ENCODE measurements around the gene STMND1. TPM values are rescaled to one million over a fixed set of nuclear protein-coding genes. Genes with fewer than 3 reads are reported as not detected.

Gene STMND1
- total RNA-seq, 4 donors from 2014 or later, result 1.2 TPM; not detected in 3

- intact Hi-C loops (cut with DNase I; ENCODE audit: low total_unique reads), result no loop called here
- WGBS, 2 donors, result 55 to 71% methylated on average over 2 of the region's 2 CpGs
- TF ChIP-seq, protein P1, sequence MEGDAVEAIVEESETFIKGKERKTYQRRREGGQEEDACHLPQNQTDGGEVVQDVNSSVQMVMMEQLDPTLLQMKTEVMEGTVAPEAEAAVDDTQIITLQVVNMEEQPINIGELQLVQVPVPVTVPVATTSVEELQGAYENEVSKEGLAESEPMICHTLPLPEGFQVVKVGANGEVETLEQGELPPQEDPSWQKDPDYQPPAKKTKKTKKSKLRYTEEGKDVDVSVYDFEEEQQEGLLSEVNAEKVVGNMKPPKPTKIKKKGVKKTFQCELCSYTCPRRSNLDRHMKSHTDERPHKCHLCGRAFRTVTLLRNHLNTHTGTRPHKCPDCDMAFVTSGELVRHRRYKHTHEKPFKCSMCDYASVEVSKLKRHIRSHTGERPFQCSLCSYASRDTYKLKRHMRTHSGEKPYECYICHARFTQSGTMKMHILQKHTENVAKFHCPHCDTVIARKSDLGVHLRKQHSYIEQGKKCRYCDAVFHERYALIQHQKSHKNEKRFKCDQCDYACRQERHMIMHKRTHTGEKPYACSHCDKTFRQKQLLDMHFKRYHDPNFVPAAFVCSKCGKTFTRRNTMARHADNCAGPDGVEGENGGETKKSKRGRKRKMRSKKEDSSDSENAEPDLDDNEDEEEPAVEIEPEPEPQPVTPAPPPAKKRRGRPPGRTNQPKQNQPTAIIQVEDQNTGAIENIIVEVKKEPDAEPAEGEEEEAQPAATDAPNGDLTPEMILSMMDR (IDR thresholded peaks at IDR 0.05), result no peak
- no peak for TF ChIP-seq POLR2A (IDR thresholded peaks at IDR 0.05)
- H3K4me3 ChIP-seq (ENCODE audit: low read depth, poor library complexity, severe bottlenecking), result no peak overlapping the region
- no peak for DNase-seq (ENCODE audit: low spot score in 2 of 2)
Measured at GRCh38 chr6:17116117-17116440, 14.2 kb downstream of the STMND1 start.

GRCh38 chr6:17120019-17120418, 18.2 kb downstream of the STMND1 start:
- DNase-seq (ENCODE audit: low spot score in 2 of 2), result no peak
- intact Hi-C loops (cut with DNase I; ENCODE audit: low total_unique reads), result no loop called here
- H3K4me3 ChIP-seq (ENCODE audit: low read depth, poor library complexity, severe bottlenecking), result no peak overlapping the region
- WGBS, 2 donors, result 80 to 81% methylated on average over 6 of the region's 6 CpGs
- TF ChIP-seq, protein P1 (IDR thresholded peaks at IDR 0.05), result no peak
- TF ChIP-seq POLR2A (IDR thresholded peaks at IDR 0.05), result no peak

GRCh38 chr6:17125407-17125806, 23.6 kb downstream of the STMND1 start:
- no peak overlapping the region for H3K4me3 ChIP-seq (ENCODE audit: low read depth, poor library complexity, severe bottlenecking)
- no peak for DNase-seq (ENCODE audit: low spot score in 2 of 2)
- no peak for TF ChIP-seq POLR2A (IDR thresholded peaks at IDR 0.05)
- TF ChIP-seq, protein P1 (IDR thresholded peaks at IDR 0.05), result no peak
- WGBS, 2 donors, result 72 to 83% methylated on average over 4 of the region's 4 CpGs
- intact Hi-C loops (cut with DNase I; ENCODE audit: low total_unique reads), result no loop called here

GRCh38 chr6:17130786-17131185, 28.9 kb downstream of the STMND1 start:
- DNase-seq (ENCODE audit: low spot score in 2 of 2), result no peak
- TF ChIP-seq POLR2A (IDR thresholded peaks at IDR 0.05), result no peak
- TF ChIP-seq, protein P1 (IDR thresholded peaks at IDR 0.05), result no peak
- WGBS, 2 donors, result 73 to 79% methylated on average over 3 of the region's 3 CpGs
- intact Hi-C loops (cut with DNase I; ENCODE audit: low total_unique reads), result no loop called here
- no peak overlapping the region for H3K4me3 ChIP-seq (ENCODE audit: low read depth, poor library complexity, severe bottlenecking)

DNA sequence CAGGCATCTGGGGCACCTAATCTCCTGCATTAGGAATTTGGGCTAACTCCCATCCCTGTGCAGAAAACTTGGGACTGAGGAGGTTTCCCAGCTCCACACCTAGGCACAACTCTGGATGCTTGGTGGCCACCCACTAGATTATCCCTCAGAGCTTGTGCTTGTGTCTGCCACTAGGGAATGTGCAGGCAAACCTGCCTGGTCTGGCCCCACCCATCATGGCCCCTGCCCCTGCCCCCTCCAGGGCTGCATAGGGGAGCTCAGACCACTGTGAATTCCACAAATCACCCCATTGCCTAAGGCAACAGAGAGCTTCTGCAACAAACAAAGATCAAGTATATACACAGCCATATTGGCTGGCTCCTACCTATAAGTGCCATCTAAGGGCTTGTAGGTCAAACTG, 31.1 kb downstream of the STMND1 start:
- DNase-seq (ENCODE audit: low spot score in 2 of 2), result no peak
- no peak overlapping the region for H3K4me3 ChIP-seq (ENCODE audit: low read depth, poor library complexity, severe bottlenecking)
- TF ChIP-seq POLR2A (IDR thresholded peaks at IDR 0.05), result no peak
- TF ChIP-seq, protein P1 (IDR thresholded peaks at IDR 0.05), result no peak
- intact Hi-C loops (cut with DNase I; ENCODE audit: low total_unique reads), result no loop called here

GRCh38 chr6:17138033-17138432, 36.2 kb downstream of the STMND1 start:
- intact Hi-C loops (cut with DNase I; ENCODE audit: low total_unique reads), result no loop called here
- 40 to 52% methylated on average over 2 of the region's 2 CpGs for WGBS, 2 donors
- no peak overlapping the region for H3K4me3 ChIP-seq (ENCODE audit: low read depth, poor library complexity, severe bottlenecking)
- DNase-seq (ENCODE audit: low spot score in 2 of 2), result no peak
- no peak for TF ChIP-seq POLR2A (IDR thresholded peaks at IDR 0.05)
- TF ChIP-seq, protein P1 (IDR thresholded peaks at IDR 0.05), result no peak
